Stimulated activated CD4-positive, alpha-beta T cell treated with anti-CD3 and anti-CD28 coated beads, Interleukin-12 subunit alpha, Interleukin-12 subunit beta, amount 100 ng/mL, for 48 hours (primary cell): Measurements from ENCODE around the gene DCST1.

ENCODE experiments used
- DNase-seq, 3 donors: peaks; one replicate each; pipeline ENCODE4 v3.0.0-alpha.2; 2020; ENCODE audit warnings: low read depth in 2 of 3, low spot score in 1 of 3

The DCST1 gene

DNA sequence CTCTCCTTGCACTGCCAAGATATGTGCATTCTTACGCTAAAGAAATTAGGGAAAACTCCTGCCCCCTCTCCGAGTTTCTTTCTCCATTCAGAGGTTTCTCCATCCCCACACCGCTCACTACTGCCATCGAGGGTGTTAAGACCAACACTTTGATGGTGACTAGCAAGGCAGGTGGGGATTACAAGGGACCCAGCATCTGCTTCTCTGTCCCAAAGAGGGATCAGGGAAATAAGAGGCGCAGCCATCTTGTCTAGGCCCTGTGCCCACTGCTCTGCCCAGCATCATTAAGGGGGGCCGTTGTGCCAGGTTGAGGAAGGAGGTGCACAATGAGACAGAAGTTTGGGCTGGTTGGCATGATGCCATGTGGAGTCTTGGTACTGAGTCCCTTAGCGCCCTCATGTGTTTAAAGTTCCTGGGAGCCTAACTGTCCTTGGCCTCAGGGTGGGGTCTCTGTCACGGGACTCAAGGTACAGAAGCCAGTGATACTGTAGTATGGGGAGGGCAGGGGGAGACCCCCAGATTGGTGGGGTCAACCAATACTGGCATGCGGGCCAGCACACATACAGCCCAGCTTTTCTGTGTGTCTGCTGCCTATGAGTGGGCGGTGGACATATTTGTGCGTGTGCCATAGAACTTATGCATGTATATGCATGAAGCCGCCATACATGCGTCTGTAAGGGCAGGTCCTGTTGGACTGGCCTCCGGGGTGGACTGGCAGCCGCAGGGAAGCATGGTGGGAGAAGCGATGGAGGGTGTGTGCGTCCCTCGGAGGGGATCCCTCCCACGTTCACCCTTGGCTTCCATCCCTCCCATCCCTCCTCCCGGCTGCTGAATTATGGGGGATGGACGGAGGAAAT is 50.5 kb downstream of the DCST1 start:
- no peak for DNase-seq

DNA sequence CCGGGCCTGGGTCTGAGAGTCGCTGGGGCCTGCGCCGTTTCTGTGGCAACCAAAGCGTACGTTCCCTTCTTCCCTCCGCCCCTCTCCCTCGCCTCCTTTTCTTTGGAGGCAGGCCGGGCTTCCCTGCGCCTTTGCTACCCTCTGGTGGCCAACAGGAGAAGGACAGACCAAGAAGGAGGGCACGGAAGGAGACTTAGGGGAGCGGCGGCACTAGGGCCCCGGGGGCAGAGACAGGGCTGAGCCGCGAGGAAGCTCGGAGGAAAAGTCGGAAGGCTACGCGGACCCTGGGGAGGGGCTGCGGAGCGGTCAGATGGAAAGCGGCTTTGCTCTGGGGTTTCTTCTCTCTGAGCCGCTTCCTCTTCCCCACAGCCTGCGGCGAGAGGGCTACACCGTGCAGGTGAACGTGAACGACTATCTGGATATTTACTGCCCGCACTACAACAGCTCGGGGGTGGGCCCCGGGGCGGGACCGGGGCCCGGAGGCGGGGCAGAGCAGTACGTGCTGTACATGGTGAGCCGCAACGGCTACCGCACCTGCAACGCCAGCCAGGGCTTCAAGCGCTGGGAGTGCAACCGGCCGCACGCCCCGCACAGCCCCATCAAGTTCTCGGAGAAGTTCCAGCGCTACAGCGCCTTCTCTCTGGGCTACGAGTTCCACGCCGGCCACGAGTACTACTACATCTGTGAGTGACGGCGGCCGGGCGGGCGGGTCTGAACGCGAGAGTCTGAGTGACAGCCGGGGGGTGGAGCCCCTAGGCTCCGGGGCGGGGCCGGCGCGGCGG is 51.3 kb downstream of the DCST1 start:
- peak; percentile 84 to 89 (median 88) for DNase-seq

DNA sequence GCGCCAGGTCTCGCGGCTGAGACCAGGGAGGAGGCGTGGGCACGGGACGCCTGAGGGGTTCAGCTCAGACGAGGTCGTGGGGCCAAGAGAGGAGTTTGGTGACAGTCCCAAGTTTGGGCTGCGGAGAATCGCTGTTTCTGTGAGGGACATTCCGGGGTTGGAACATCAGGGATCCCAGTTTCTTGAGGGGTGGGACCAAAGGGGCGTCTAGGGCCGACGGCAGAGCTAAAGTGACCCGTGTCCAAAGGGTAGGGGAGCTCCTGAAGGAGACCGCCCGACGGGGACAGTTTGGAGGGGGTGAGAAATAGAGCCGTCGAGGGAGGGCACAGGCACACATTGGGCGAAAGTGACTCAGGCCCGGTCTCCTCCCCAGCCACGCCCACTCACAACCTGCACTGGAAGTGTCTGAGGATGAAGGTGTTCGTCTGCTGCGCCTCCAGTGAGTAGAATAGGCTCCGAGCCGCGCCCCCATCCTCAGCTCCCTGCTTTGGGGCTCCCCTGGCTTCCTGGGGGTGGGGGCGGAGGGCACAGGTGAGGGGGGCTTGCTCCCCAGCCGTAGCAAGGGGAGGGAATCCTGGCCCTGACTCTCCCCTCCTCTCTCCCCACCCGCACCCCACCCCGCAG is 52.0 kb downstream of the DCST1 start:
- DNase-seq = peak; percentile 69 to 75 (median 73)

DNA sequence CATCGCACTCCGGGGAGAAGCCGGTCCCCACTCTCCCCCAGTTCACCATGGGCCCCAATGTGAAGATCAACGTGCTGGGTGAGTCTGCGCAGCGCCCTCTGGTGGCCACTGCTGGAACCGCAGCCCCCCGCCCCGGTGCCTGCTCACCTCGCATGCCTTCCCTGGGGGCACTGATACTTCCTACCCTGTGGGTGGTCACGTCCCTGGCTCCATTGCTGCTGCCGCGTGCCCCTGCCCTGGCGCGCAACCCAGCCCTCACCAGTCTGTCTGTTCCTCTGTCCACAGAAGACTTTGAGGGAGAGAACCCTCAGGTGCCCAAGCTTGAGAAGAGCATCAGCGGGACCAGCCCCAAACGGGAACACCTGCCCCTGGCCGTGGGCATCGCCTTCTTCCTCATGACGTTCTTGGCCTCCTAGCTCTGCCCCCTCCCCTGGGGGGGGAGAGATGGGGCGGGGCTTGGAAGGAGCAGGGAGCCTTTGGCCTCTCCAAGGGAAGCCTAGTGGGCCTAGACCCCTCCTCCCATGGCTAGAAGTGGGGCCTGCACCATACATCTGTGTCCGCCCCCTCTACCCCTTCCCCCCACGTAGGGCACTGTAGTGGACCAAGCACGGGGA is 52.6 kb downstream of the DCST1 start:
- peak in 2 of 3 donors; percentile 77 to 90 for DNase-seq

DNA sequence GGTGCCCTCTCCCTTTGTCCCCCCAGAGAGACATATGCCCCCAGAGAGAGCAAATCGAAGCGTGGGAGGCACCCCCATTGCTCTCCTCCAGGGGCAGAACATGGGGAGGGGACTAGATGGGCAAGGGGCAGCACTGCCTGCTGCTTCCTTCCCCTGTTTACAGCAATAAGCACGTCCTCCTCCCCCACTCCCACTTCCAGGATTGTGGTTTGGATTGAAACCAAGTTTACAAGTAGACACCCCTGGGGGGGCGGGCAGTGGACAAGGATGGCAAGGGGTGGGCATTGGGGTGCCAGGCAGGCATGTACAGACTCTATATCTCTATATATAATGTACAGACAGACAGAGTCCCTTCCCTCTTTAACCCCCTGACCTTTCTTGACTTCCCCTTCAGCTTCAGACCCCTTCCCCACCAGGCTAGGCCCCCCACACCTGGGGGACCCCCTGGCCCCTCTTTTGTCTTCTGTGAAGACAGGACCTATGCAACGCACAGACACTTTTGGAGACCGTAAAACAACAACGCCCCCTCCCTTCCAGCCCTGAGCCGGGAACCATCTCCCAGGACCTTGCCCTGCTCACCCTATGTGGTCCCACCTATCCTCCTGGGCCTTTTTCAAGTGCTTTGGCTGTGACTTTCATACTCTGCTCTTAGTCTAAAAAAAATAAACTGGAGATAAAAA is 53.4 kb downstream of the DCST1 start:
- no peak for DNase-seq

DNA sequence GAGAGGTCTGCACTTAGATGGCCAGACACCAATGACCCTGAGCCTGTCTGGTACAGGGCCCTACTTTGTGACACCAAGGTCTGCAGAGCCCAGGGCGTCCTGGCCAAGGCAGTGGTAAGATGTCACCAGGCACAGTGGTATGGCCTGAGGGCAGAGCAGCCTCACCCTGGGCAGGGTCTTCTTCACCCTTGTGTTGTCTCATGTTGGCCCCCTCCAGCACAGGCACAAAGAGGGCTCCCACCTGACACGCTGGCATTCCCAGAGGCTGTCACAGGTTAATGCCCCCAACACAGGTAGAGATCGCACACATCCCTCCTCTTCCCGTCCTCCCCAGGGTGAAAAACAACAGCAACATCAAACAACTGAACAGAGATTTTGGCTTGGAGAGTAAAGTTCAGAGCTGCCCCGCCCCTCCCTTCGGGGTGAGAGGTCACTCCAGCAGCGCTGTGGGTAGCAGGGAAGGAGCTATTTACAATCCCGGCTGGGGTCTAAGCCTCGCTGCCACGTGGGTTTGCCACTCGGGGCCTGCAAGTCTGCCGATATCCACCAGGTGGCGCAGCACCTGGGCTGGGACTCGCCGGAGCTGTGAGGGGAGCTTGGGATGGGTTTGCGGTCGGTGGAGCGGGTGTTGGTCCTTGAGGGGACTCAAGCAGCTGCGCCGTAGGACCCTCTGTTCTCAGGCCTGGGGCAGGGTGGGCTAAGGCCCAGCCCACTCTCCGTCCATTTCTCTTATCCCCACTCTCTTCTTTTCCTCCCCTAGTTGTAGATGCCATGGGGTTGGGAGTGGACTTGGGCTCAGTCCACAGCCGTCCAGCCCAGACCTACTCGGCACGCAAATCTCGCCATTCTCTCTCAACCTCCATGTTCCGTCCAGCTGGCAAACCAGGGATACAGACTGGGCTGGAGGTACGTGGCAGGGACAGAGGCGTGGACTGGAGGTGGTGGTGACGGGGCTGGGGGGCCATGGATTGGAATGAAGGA is 57.7 kb downstream of the DCST1 start:
- peak; percentile 74 to 88 (median 77) for DNase-seq

DNA sequence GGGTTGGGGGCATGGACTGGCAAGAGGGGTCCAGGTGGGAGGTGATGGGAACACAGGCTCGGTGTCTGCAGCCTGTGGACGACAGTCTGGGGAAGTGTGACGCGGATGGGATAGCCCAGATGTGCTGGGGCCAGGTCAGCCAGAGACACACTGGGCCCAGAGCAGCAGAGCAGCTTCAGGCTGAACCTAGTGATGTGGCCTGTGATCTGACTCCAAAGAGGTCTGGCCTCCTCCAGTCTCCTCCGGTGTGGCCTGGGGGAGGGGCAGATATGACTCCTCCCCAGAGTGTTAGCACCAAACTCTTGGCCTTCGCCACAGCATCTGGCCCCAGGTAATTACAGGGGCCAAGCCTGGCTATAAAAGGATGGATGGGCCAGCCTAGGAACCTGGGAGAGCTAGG is 58.5 kb downstream of the DCST1 start:
- no peak for DNase-seq

DNA sequence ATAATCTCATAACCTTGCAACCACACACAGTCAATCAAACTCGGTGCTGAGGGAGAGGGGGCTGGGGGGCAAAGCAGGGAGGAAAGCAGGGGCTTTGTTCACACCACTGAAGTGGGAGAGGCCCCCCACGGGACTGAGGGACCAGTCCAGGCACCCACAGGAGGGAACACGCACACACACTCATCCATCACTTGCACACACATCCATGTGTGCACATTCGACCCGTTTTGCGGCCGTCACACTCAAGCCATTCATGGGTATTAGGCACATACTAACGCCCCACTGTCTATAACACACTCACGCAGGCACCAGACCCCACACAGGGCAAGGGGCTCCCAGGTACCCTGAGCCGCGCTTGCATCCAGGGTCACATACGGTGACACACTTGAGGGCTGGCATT is 59.0 kb downstream of the DCST1 start:
- no peak for DNase-seq

DNA sequence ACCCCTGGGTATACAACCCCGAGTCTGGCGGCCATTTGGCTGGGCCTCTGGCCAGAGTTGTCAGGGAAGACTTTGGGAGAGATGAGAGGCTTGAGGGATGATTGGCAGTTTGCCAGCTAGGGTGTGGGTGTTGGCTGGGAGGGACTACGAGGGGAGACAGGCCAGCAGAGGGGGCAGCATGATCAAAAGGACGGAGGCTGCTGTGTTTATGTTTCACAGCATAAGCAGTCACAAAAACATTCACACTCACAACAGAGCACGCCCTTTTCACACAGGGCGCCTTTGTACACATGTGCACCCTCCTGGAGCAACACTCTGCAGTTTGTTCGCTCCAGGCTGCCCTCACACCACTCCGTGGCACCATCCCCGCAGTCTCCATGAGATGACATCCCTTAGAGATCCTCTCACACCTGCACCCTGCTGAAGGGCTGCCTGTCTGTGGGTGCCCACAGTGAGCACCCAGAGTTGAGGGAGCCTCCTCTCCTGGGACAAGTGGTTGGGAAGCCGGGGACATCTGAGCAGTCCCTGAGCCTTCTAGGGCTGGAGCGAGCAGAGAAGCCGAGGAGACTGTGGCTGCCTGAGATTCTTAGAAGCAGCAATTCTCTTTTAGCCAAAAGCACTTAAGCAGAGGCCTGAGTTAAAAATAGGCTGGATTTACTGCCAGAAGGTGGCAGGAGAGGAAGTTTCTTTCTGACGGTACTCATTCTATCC is 60.4 kb downstream of the DCST1 start:
- DNase-seq = no peak

DNA sequence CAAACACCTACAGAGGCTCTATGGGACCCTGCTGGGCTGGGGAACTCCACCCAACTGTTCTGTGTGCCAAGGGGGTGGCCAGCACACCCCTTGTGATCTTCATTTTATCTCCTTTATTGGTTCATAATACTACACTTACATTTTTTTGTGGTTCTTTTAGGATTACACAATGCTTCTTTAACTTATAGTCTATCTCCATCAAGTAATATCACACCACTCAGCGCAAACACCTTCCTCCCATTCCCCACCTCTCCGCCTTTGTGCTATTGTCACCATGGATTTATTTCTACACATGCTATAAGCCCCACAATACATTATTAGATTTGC is 61.0 kb downstream of the DCST1 start:
- no peak for DNase-seq

DNA sequence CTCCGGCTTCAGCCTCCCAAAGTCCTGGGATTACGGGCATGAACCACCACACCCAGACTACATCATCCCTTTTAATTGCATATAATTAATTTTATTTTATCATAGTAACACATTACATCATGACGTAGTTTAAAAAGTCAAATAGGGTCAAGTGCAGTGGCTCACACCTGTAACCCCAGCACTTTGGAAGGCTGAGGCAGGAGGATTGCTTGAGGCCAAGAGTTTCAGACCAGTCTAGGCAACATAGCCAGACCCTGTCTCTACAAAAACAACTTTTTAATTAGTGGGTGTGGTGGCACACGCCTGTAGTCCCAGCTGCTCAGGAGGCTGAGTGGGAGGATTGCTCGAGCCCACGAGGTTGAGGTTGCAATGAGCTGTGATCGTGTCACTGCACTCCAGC is 65.7 kb downstream of the DCST1 start:
- no peak for DNase-seq
